HCT116 (cell line): Measurements from ENCODE around the gene IGLL5. TPM values are rescaled to one million over a fixed set of nuclear protein-coding genes. Genes with fewer than 3 reads are reported as not detected.

ENCODE experiments used
- ATAC-seq: fragments of 200-7000 bp; cut with Tn5 transposase; 2 replicates; pipeline ENCODE4 v1.9.1; 2020; ENCODE audit warnings: mild to moderate bottlenecking, moderate library complexity
- BruUV-seq: library from RNA; stranded (reverse); fragments of 400-500 nt; replicated peaks from 2 replicates; lab custom pipeline; 2021; lab: Mats Ljungman, UMichigan
- CTCF ChIA-PET: fragments of 300-600 bp; sonication (Branson Sonifier 250); formaldehyde crosslinking; loops from one replicate; lab custom pipeline; 2021; ENCODE audit warnings: antibody characterized with exemption; lab: Charles Lee
- POLR2A ChIA-PET: fragments of 300-600, 350-600 bp; sonication (Branson Sonifier 250); formaldehyde crosslinking; loops from one replicate; lab custom pipeline; 2021; ENCODE audit warnings: antibody characterized with exemption; lab: Charles Lee
- RAD21 ChIA-PET, 2 experiments: fragments of 300-600 bp; sonication (Branson Sonifier 250); formaldehyde crosslinking; loops; one replicate each; lab custom pipeline; 2023; ENCODE audit warnings: low total read pairs in 2 of 2; ENCODE audit not compliant: uncharacterized antibody in 2 of 2, unreplicated experiment in 2 of 2, low non-redundant PET in 1 of 2; lab: Charles Lee
- DNase-seq: peaks from one replicate; pipeline ENCODE4 v3.0.0-alpha.2; 2010; ENCODE audit warnings: low read depth, low spot score
- H2AFZ ChIP-seq: fragments of 200-600 bp; shearing (Covaris generic), sonication (generic); 2 replicates; pipeline ENCODE4 v1.6.1; 2017; ENCODE audit warnings: low read depth, mixed run types, mixed read lengths, antibody characterized with exemption, low read length; ENCODE audit not compliant: poor library complexity, severe bottlenecking
- H3K27ac ChIP-seq: 2 replicates; pipeline ENCODE4 v1.5.1; 2012; ENCODE audit warnings: low read depth, low read length
- H3K27me3 ChIP-seq: fragments of 200-600 bp; sonication (generic); 2 replicates; pipeline ENCODE4 v1.6.1; 2016; ENCODE audit warnings: mixed run types, low read length, mixed read lengths; ENCODE audit not compliant: insufficient read depth
- H3K36me3 ChIP-seq, 2 experiments: fragments of 200-500 bp in 1 of 2; fragments of 200-600 bp in 1 of 2; sonication (Bioruptor generic) in 1 of 2; sonication (generic) in 1 of 2; 2 replicates each; pipeline versions ENCODE4 v1.5.1 to v1.6.1; 2014 to 2016; ENCODE audit warnings: low read length in 2 of 2, inconsistent platforms in 1 of 2, mixed read lengths in 1 of 2, mixed run types in 1 of 2; ENCODE audit not compliant: insufficient read depth in 2 of 2, control insufficient read depth in 1 of 2
- H3K4me1 ChIP-seq, 2 experiments: fragments of 200-600 bp in 1 of 2; sonication (generic) in 1 of 2; 2 replicates each; pipeline versions ENCODE4 v1.5.1 to v1.6.1; 2012 to 2017; ENCODE audit warnings: low read length in 2 of 2, inconsistent platforms in 1 of 2, mild to moderate bottlenecking in 1 of 2, mixed read lengths in 1 of 2, mixed run types in 1 of 2, moderate library complexity in 1 of 2; ENCODE audit not compliant: insufficient read depth in 2 of 2, control insufficient read depth in 1 of 2
- H3K4me2 ChIP-seq: fragments of 200-600 bp; sonication (generic); 2 replicates; pipeline ENCODE4 v1.6.1; 2017; ENCODE audit warnings: mixed run types, low read length, mixed read lengths
- H3K4me3 ChIP-seq, 2 experiments: fragments of 200-600 bp in 1 of 2; sonication (generic) in 1 of 2; replicated peaks in 1 of 2; 2 replicates each; pipeline ENCODE4 v1.5.1; 2011 to 2016; ENCODE audit warnings: low read length in 2 of 2, control low read depth in 1 of 2, low read depth in 1 of 2, mild to moderate bottlenecking in 1 of 2, mixed read lengths in 1 of 2, mixed run types in 1 of 2
- H3K79me2 ChIP-seq: fragments of 200-600 bp; sonication (generic); 2 replicates; pipeline ENCODE4 v1.6.1; 2017; ENCODE audit warnings: mild to moderate bottlenecking, mixed run types, low read length, moderate library complexity, mixed read lengths; ENCODE audit not compliant: insufficient read depth
- H3K9ac ChIP-seq: fragments of 200-600 bp; sonication (generic); 2 replicates; pipeline ENCODE4 v1.6.1; 2016; ENCODE audit warnings: low read length, mixed read lengths
- H3K9me2 ChIP-seq: fragments of 200-600 bp; sonication (generic), shearing (Covaris generic); 2 replicates; pipeline ENCODE4 v1.6.1; 2017; ENCODE audit warnings: mixed run types, mild to moderate bottlenecking, moderate library complexity; ENCODE audit not compliant: insufficient read depth
- H3K9me3 ChIP-seq, 2 experiments: fragments of 200-500 bp in 1 of 2; fragments of 200-600 bp in 1 of 2; sonication (Bioruptor generic) in 1 of 2; sonication (generic) in 1 of 2; 2 replicates each; pipeline ENCODE4 v1.6.1; 2014 to 2017; ENCODE audit warnings: low read length in 2 of 2, mixed read lengths in 2 of 2, inconsistent platforms in 1 of 2, low read depth in 1 of 2, mild to moderate bottlenecking in 1 of 2, mixed run types in 1 of 2, moderate library complexity in 1 of 2; ENCODE audit not compliant: control insufficient read depth in 1 of 2, insufficient read depth in 1 of 2
- H4K20me1 ChIP-seq: fragments of 200-600 bp; sonication (generic), shearing (Covaris generic); 2 replicates; pipeline ENCODE4 v1.6.1; 2017; ENCODE audit warnings: mixed run types, mild to moderate bottlenecking, moderate library complexity; ENCODE audit not compliant: insufficient read depth
- CBX3 ChIP-seq: IDR thresholded peaks from 2 replicates; pipeline ENCODE4 v1.6.1; 2012; ENCODE audit warnings: low read depth
- CEBPB ChIP-seq: IDR thresholded peaks from 2 replicates; pipeline ENCODE4 v1.6.1; 2012; ENCODE audit warnings: low read depth
- EGR1 ChIP-seq: IDR thresholded peaks from 2 replicates; pipeline ENCODE4 v1.6.1; 2012; ENCODE audit warnings: low read depth
- EZH2 ChIP-seq: fragments of 200-600 bp; sonication (generic); IDR thresholded peaks from 2 replicates; pipeline ENCODE4 v1.6.1; 2017; ENCODE audit warnings: antibody characterized with exemption, mixed run types
- FOSL1 ChIP-seq: IDR thresholded peaks from 2 replicates; pipeline ENCODE4 v1.6.1; 2012; ENCODE audit warnings: low read depth
- JUND ChIP-seq: IDR thresholded peaks from 2 replicates; pipeline ENCODE4 v1.6.1; 2012
- POLR2A ChIP-seq: IDR thresholded peaks from 2 replicates; pipeline ENCODE4 v1.7.0; 2011; ENCODE audit warnings: borderline replicate concordance; ENCODE audit not compliant: insufficient read depth, insufficient read length; ENCODE audit errors: extremely low read depth
- POLR2AphosphoS5 ChIP-seq: IDR thresholded peaks from 2 replicates; pipeline ENCODE4 v1.6.1; 2011; ENCODE audit warnings: mild to moderate bottlenecking, low read depth, low read length, moderate library complexity
- RAD21 ChIP-seq: IDR thresholded peaks from 2 replicates; pipeline ENCODE4 v1.6.1; 2012; ENCODE audit warnings: low read depth, mild to moderate bottlenecking
- YY1 ChIP-seq: IDR thresholded peaks from 2 replicates; pipeline ENCODE4 v1.6.1; 2011; ENCODE audit warnings: low read length, low read depth, moderate library complexity, mild to moderate bottlenecking; ENCODE audit not compliant: insufficient replicate concordance; ENCODE audit errors: extremely low read depth
- intact Hi-C: fragments of 100-400 bp; cut with micrococcal nuclease; formaldehyde crosslinking; loops from 2 replicates; pipeline ENCODE4 v1.10.0; 2022
- total RNA-seq: library from RNA; stranded (reverse); gene quantifications from one replicate; pipeline ENCODE4 v1.2.1, GENCODE V29; 2021; ENCODE audit not compliant: unreplicated experiment
- TF ChIP-seq, protein P1 (sequence below), 3 experiments: fragments of 200-600 bp in 1 of 3; sonication (generic) in 1 of 3; IDR thresholded peaks in 2 of 3; conservative IDR thresholded peaks in 1 of 3; 2 replicates each; pipeline ENCODE4 v1.5.1; 2012 to 2017; ENCODE audit warnings: low read depth in 2 of 3, low read length in 2 of 3, antibody characterized with exemption in 1 of 3, borderline replicate concordance in 1 of 3, control low read depth in 1 of 3, mild to moderate bottlenecking in 1 of 3, mixed read lengths in 1 of 3, mixed run types in 1 of 3, moderate library complexity in 1 of 3; ENCODE audit not compliant: insufficient read depth in 1 of 3

Gene IGLL5
- total RNA-seq, 1 experiment from 2014 or later = not detected

- H3K9me3 ChIP-seq = no peaks in the 10 kb centered on the region
- no peak overlapping the region for H3K9ac ChIP-seq
- DNase-seq = no peak
- ChIA-PET CTCF (interaction anchor here (0.8 to 1.8 kb wide), 6 partner anchors 9 to 120 kb away, joined by 3 to 10 read pairs (median 4); no protein-coding TSS in a partner anchor), RAD21 (no interaction called here), POLR2A (no interaction called here)
- H3K4me3 ChIP-seq = no peak overlapping the region
- H2AFZ ChIP-seq = no peak overlapping the region
- ATAC-seq = no peak
- H3K9me2 ChIP-seq = no peaks in the 10 kb centered on the region
- no peak overlapping the region for H3K27ac ChIP-seq
- intact Hi-C loops = no loop called here
- no peak overlapping the region for H3K4me2 ChIP-seq
- TF ChIP-seq POLR2A (no peak), EGR1 (no peak), YY1 (no peak), JUND (no peak), CBX3 (no peak), CEBPB (no peak), POLR2AphosphoS5 (no peak)
- H3K4me1 ChIP-seq = no peaks in the 10 kb centered on the region
- peaks cover 9% of the 10 kb centered on the region for H3K27me3 ChIP-seq
- H4K20me1 ChIP-seq = no peaks in the 10 kb centered on the region
- no peaks in the 10 kb centered on the region for H3K36me3 ChIP-seq
- no TSS peak for BruUV-seq
- no peaks in the 10 kb centered on the region for H3K79me2 ChIP-seq
Measured at GRCh38 chr22:22872722-22873708, 14.6 kb upstream of the IGLL5 start.

DNA sequence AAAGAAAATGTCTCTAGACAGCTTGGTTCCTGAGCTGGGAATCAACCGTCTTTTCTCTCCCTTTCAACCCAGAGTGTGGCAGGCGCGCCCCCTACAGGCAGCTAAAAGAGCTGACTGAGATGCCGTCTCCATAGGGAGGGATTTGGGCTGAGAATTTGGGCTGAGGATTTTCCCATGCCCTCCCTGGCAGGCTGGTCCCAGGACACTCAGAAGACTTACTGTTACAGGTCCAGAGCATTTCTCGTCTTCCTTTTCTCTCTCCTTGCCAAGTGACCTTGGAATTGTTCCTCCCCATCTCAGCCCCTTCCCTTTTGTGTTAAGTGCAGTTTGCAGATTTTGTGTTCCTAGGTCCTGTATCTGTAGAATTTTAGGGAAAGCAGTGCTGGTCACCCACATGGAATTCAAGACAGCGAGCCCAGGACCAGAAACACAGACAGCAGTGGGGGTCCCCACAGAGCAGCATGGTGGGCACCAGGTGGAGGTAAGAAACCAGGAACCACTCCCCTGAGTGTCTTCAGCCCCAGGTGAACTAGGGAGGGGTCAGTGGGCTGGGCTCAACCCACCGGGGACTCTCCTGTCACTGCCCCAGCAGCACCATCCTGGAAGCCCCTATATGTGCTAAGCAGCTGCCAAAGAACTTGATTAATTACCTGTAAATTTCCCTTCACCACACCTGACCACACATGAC is 9.9 kb upstream of the IGLL5 start:
- DNase-seq (peak; percentile 54), ATAC-seq (peak; percentile 89)
- Histone ChIP-seq H3K79me2 (no peaks in the 10 kb centered on the region), H2AFZ (no peak overlapping the region), H3K4me3 (no peak overlapping the region), H3K36me3 (no peaks in the 10 kb centered on the region), H3K27me3 (no peaks in the 10 kb centered on the region), H3K27ac (no peak overlapping the region), H3K4me2 (no peak overlapping the region), H3K9me3 (no peaks in the 10 kb centered on the region), H3K9ac (no peak overlapping the region), H3K4me1 (no peaks in the 10 kb centered on the region), H3K9me2 (no peaks in the 10 kb centered on the region), H4K20me1 (no peaks in the 10 kb centered on the region)
- POLR2A ChIA-PET = no interaction called here
- intact Hi-C loops = no loop called here
- CTCF ChIA-PET = interaction anchor here (0.6 to 1.8 kb wide), 31 partner anchors 8 to 535 kb away, joined by 3 to 33 read pairs (median 4); no protein-coding TSS in a partner anchor
- RAD21 ChIA-PET = interaction anchor here (0.7 to 1.1 kb wide), 4 partner anchors 29 to 124 kb away, joined by 4 to 7 read pairs (median 5); no protein-coding TSS in a partner anchor
- no TSS peak for BruUV-seq
- no peak for TF ChIP-seq FOSL1
- TF ChIP-seq, protein P1, sequence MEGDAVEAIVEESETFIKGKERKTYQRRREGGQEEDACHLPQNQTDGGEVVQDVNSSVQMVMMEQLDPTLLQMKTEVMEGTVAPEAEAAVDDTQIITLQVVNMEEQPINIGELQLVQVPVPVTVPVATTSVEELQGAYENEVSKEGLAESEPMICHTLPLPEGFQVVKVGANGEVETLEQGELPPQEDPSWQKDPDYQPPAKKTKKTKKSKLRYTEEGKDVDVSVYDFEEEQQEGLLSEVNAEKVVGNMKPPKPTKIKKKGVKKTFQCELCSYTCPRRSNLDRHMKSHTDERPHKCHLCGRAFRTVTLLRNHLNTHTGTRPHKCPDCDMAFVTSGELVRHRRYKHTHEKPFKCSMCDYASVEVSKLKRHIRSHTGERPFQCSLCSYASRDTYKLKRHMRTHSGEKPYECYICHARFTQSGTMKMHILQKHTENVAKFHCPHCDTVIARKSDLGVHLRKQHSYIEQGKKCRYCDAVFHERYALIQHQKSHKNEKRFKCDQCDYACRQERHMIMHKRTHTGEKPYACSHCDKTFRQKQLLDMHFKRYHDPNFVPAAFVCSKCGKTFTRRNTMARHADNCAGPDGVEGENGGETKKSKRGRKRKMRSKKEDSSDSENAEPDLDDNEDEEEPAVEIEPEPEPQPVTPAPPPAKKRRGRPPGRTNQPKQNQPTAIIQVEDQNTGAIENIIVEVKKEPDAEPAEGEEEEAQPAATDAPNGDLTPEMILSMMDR (IDR thresholded peaks at IDR 0.05 in 2 of 3, conservative IDR thresholded peaks at IDR 0.05 in 1 of 3; ENCODE audit: borderline replicate concordance in 1 of 3, insufficient read depth in 1 of 3, low read depth in 2 of 3, low read length in 2 of 3) = peak; percentile 68 to 82 (median 71)
- TF ChIP-seq YY1 = no peak
- TF ChIP-seq EZH2 = no peak
- TF ChIP-seq RAD21 = peak; percentile 74
